ENCODE results near the gene SSR2.

Gene SSR2

DNA sequence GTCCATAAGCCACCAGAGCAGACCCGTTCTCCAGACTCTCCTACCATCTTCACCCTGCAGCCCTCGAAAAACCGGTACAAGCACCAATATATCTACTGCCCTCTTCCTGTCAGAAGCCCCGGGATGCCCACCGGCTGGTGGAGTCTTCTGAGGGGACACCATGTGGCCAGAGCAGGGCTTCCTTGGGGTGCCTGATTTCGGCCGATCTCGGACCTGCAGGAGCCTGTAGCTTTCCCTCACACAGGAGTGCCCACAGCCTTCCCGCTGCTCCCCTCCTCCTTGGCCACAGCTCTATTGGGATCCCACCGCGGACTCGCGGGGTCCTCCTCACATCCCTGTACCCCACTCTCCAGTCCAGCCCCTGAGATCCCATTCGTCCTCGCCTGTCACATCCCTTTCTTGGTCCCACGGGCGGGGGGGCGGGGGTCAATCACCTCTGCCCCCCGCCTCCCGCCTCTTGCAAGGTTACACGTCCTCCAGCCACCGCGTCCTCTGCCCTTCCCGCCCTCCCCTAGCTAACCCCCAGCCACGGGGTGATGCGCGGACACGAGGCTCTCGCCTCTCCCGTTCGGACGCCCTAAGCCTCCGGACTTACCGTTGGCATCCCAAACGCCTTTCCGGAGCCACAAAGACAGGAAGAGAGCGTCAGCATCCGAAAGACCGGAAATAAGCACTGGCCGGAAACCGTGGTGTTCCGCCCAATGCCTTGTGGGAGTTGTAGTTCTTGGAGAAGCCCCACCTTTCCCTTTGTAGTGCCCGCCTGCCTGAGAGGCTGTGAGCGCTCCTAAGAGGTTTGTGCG, at the start of gene SSR2:
Gene SSR2 (minus strand): TSS at position 659 of the 800 bp plus-strand sequence. CDS start 784 bp downstream, outside the sequence.
- DNase-seq (ENCODE audit: insufficient read length, low spot score) (peak; percentile 93), FAIRE-seq (peak; percentile 100)

DNA sequence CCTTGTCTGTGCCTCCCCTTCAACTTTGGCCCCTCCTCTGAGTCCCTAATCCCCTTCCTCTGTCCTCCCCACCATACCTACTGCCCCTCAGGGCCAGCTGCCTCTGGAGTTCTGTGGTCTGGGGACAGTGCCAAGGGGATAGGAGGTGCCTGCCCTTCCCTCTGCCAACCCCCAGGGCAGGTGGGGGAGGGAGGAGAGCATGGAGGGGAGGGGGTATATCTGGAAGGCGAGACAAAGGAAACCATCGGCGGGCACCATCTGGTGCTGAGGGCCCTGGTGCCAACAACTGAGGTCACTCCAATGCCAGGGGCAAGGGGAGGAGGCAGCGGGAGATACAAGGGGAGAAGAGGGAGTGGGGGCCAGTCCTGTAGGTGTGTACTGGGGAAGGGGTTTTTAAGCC, 49.8 kb upstream of the SSR2 start:
- no peak for DNase-seq (ENCODE audit: insufficient read length, low spot score)
- FAIRE-seq: no peak

DNA sequence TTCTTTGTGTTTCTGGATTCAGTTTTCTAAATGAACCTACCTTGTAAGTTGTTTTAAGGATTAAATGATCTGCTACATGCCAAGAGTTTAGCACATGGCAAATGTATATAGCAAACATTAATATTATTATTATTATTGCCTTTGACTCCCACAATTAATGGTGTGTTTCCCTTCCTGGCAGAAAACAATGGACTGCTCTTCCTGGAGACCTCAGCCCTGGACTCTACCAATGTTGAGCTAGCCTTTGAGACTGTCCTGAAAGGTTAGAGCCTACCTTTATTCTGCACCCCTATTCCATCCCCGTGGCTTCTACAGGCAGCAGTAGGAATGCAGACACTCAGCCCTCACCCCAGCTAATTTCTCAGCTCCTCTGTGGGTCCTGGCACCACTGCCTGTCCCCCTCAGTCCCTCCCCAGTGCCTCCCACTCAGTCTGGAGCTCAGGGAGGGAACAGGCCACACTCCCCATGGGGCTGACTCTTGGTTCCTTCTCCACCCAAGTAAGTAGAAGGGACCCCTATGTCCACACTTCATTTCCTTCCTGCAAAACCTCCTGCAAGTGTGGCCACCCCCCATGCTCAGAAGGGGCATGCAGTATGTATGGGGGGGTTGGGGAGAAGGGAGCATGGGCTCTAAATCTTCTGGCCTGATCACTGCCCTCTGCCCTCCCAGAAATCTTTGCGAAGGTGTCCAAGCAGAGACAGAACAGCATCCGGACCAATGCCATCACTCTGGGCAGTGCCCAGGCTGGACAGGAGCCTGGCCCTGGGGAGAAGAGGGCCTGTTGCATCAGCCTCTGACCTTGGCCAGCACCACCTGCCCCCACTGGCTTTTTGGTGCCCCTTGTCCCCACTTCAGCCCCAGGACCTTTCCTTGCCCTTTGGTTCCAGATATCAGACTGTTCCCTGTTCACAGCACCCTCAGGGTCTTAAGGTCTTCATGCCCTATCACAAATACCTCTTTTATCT, 49.0 kb upstream of the SSR2 start:
- FAIRE-seq (no peak), DNase-seq (ENCODE audit: insufficient read length, low spot score) (no peak)

- FAIRE-seq (no peak), DNase-seq (ENCODE audit: insufficient read length, low spot score) (no peak)
These were observed 46.5 kb upstream of the SSR2 start for GRCh38 chr1:156067262-156067661.

GRCh38 chr1:156065871-156066270, 45.1 kb upstream of the SSR2 start:
- DNase-seq (ENCODE audit: insufficient read length, low spot score): no peak
- FAIRE-seq: no peak

GRCh38 chr1:156065212-156065611, 44.5 kb upstream of the SSR2 start:
- DNase-seq (ENCODE audit: insufficient read length, low spot score) (no peak), FAIRE-seq (peak; percentile 51)

DNA sequence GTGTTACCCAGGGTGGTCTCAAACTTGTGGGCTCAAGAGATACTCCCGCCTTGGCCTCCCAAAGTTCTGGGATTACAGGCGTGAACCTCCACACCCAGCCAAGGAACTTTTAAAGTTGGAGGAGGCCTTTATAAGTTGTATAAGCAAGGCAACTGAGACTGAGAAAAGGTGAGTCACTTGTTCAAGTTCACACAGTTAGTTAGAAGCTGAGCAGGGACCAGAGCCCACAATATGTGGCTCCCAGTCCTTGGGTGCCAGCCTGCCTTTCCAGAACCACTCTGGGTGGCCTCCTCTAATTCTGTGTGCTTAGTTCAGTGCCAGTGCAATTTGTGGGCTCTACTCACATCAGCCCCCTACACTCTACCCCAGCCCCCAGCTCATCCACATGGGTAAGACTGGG, 43.9 kb upstream of the SSR2 start:
- no peak for DNase-seq (ENCODE audit: insufficient read length, low spot score)

GRCh38 chr1:156063997-156064285, 43.2 kb upstream of the SSR2 start:
- FAIRE-seq (no peak), DNase-seq (ENCODE audit: insufficient read length, low spot score) (no peak)

More for the DNA sequence above, 43.9 kb upstream of the SSR2 start:
- no peak for FAIRE-seq

GRCh38 chr1:156062189-156062588, 41.4 kb upstream of the SSR2 start:
- no peak for FAIRE-seq
- DNase-seq (ENCODE audit: insufficient read length, low spot score): no peak

DNA sequence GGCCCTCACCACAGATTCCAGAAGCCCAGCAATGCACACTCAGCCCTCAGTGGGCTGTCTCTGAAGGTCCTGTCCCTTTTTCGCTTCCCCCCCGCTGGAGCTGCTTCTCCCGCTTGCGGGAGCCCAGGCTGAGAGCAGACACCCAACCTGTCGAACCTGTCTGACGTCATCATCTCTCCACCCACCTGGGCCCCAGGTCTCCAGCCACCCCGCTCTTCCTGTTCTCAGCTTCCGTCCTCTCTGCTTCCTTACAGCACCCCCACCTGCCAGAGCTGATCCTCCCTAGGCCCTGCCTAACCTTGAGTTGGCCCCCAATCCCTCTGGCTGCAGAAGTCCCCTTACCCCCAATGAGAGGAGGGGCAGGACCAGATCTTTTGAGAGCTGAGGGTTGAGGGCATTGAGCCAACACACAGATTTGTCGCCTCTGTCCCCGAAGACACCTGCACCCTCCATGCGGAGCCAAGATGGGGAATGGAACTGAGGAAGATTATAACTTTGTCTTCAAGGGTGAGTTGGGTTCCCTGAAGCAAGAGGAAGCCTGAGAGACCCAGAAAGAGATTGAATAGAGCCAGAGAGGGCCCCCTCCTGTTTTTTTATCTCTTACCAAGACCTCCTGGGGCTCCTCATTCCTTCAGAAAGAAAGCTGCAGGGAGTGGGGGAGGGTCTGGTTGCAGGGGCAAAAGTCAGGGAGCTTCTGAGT, 40.3 kb upstream of the SSR2 start, which contains the start of gene RAB25:
Gene RAB25 (plus strand): TSS at position 224 of the 700 bp plus-strand sequence. CDS start 241 bp downstream, at position 465.
- FAIRE-seq (no peak), DNase-seq (ENCODE audit: insufficient read length, low spot score) (no peak)

- FAIRE-seq (no peak), DNase-seq (ENCODE audit: insufficient read length, low spot score) (no peak)
These were observed 35.6 kb upstream of the SSR2 start for GRCh38 chr1:156056326-156056849.

- DNase-seq (ENCODE audit: insufficient read length, low spot score) (no peak), FAIRE-seq (no peak)
These were observed 34.7 kb upstream of the SSR2 start for GRCh38 chr1:156055281-156056048.

DNA sequence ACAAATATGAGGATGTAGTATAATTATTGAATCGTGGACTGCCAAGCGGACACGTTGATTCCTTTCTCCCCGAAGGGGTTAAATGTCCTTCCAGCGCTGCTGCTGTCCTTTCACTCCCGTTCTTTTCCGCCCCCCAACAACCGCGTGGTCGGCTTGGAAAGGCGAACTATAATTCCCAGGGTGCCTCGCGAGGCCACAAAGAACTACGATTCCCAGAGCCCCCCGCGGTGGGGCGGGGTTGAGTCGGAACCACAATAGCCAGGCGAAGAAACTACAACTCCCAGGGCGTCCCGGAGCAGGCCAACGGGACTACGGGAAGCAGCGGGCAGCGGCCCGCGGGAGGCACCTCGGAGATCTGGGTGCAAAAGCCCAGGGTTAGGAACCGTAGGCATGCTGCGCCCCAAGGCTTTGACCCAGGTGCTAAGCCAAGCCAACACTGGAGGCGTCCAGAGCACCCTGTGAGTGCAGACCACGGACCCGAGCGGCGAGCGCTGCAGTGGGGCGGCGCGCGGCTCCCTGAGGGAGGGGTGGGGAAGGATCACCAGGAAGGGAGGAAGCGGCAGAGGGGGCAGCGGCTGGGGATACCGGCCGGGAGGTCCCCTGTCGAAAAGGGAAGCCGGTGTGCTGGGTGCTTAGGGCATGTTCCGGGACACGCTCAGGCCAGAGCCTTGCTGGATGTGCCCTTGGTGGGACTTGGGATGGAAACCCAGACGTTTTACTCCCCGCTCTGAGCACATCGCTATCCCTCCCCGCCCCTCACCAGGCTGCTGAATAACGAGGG, 33.9 kb upstream of the SSR2 start, which contains the start of gene LAMTOR2:
Gene LAMTOR2 (plus strand): TSS at position 283 of the 781 bp plus-strand sequence. CDS start 108 bp downstream, at position 391.
- FAIRE-seq (peak; percentile 97), DNase-seq (ENCODE audit: insufficient read length, low spot score) (peak; percentile 96)

- DNase-seq (ENCODE audit: insufficient read length, low spot score) (peak; percentile 82), FAIRE-seq (no peak)
These were observed 33.2 kb upstream of the SSR2 start, which contains the start of gene UBQLN4 for GRCh38 chr1:156053768-156054499. UBQLN4 (minus strand) TSS chr1:156053798; CDS start chr1:156053701, 97 bp downstream.

- DNase-seq (ENCODE audit: insufficient read length, low spot score): peak; percentile 67
- peak; percentile 55 for FAIRE-seq
These were observed 32.4 kb upstream of the SSR2 start for GRCh38 chr1:156052862-156053767.

DNA sequence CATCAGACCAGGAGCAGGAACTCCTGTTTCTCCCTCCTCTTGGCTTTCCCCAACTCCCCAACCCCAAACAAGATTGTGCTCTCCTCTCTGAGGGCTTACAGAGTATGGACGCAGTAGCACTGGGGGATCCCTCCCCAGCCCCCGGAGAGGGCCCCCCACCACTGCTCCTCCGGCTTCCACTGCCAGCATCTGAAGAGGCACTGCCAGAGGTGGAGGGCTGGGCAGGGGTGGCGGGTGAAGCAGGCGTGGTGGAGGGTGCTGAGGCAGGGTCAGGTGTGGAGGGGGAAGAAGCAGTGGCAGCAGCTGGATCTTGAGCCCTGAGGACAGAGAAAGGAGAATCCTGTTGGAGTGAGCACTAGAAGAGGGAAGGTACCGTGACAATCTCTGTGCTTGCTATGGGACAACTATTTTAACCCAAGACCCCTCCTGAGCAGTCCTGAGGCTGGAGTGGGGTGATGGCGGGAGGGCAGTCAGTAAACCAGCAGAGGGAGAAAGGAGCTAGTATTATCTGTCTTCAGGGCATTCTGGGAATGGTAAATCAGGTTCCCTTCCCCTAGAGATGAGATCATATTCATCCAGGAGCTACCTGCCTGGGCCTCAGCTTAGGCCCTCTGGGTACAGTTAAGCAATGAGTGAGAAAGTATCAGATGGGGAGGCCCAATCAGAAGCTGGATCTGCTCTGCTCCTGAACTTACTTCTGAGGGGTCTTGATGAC, 30.4 kb upstream of the SSR2 start:
- FAIRE-seq (no peak), DNase-seq (ENCODE audit: insufficient read length, low spot score) (no peak)

- FAIRE-seq (no peak), DNase-seq (ENCODE audit: insufficient read length, low spot score) (no peak)
These were observed 29.6 kb upstream of the SSR2 start for GRCh38 chr1:156050376-156050775.

Data from GM19239 (cell line).